WERI-Rb-1 (cell line): ENCODE measurements around the gene ANHX.

ENCODE experiments used
- DNase-seq: peaks from one replicate; pipeline ENCODE4 v3.0.0-alpha.2; 2020
- H3K27ac ChIP-seq: fragments of 250-450 bp; sonication (Bioruptor Pico); 2 replicates; pipeline ENCODE4 v1.5.1; 2020; ENCODE audit warnings: mild to moderate bottlenecking, moderate library complexity
- H3K27me3 ChIP-seq: fragments of 250-450 bp; sonication (Bioruptor Pico); 2 replicates; pipeline ENCODE4 v1.5.1; 2021; ENCODE audit warnings: mild to moderate bottlenecking, low read depth, moderate library complexity; ENCODE audit not compliant: insufficient read depth, severe bottlenecking
- H3K36me3 ChIP-seq: fragments of 250-450 bp; sonication (Bioruptor Pico); 2 replicates; pipeline ENCODE4 v1.5.1; 2020; ENCODE audit warnings: mild to moderate bottlenecking, moderate library complexity
- H3K4me3 ChIP-seq: 2 replicates; pipeline ENCODE4 v1.5.1; 2011; ENCODE audit warnings: low read depth, mild to moderate bottlenecking, control low read depth, low read length
- H3K9me3 ChIP-seq: fragments of 250-450 bp; sonication (Bioruptor Pico); 2 replicates; pipeline ENCODE4 v1.5.1; 2021; ENCODE audit warnings: mild to moderate bottlenecking, moderate library complexity; ENCODE audit not compliant: severe bottlenecking
- CTCF ChIP-seq: IDR thresholded peaks from 2 replicates; pipeline ENCODE4 v1.5.1; 2011; ENCODE audit warnings: low read depth, mild to moderate bottlenecking, control low read depth, inconsistent platforms, low read length

ANHX gene

GRCh38 chr12:133174901-133175300, 60.8 kb downstream of the ANHX start:
- Histone ChIP-seq H3K27ac (no peak overlapping the region), H3K36me3 (no peaks in the 10 kb centered on the region), H3K9me3 (peaks cover 43% of the 10 kb centered on the region)

GRCh38 chr12:133172491-133172890, 63.2 kb downstream of the ANHX start:
- DNase-seq, result no peak
- no peak for TF ChIP-seq CTCF
- peaks cover 40% of the 10 kb centered on the region for H3K9me3 ChIP-seq
- H3K4me3 ChIP-seq, result no peak overlapping the region
- no peak overlapping the region for H3K27ac ChIP-seq
- no peaks in the 10 kb centered on the region for H3K27me3 ChIP-seq
- no peaks in the 10 kb centered on the region for H3K36me3 ChIP-seq

More at GRCh38 chr12:133174901-133175300, 60.8 kb downstream of the ANHX start:
- no peak for DNase-seq
- Histone ChIP-seq H3K4me3 (no peak overlapping the region), H3K27me3 (no peaks in the 10 kb centered on the region)
- no peak for TF ChIP-seq CTCF
